ENCODE data around the gene TCEAL6.
"Not testable (repeated sequence)": the region's sequence is repeated elsewhere in the genome, so short reads cannot be mapped to it uniquely, and the experiment has no call there.

Gene TCEAL6

DNA sequence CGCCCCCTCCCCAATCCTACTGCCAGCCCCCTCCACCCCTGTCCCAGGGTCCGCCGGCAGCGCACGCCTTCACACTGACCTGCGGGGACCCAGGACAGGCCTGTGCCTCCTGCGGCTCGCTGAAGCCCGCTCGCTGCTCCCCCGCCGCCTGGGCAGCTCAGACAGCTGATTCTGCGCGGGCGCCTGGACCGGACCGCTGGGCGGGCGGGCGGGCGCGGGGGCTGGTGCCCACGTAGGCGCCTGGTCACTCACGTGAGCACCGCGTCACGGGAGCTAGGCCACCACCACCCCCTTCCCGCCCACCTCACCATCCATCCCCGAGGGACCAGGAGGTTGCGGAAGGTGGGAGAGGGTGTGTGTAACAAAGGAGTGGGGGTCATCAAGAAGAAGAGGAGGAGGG lies at the start of gene TCEAL6:
Gene TCEAL6, minus strand, starts transcription at position 208 of the 400 bp plus-strand sequence.
- not testable (repeated sequence) for DNase-seq (ENCODE audit: low read depth)

DNA sequence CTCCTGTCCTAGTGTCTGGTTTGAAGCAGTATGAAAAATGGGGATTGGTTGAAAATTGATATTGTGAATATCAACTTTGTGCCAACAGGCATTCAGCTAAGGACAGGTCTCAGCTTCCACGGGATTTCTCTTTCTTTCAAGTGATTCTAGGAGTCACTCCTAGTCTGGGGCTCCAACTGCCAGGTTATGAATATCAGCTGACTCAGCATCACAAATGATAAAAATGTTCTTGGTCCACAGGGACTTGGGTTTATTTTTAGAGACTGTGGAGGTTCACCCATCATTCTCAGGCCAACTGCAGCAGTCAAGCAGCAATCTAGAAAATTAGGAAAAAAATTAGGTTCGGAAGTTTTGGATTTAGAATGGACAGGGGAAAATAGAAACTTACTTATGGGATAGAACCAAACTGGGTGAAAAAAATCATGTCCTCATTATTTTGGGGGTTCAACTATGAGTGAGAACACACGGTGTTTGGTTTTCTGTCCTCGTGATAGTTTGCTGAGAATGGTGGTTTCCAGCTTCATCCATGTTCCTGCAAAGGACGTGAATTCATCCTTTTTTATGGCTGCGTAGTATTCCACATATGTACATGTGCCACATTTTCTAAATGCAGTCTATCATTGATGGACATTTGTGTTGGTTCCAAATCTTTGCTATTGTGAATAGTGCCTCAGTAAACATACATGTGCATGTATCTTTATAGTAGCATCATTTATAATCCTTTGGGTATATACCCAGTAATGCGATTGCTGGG lies 43.9 kb upstream of the TCEAL6 start:
- DNase-seq (ENCODE audit: low read depth) = no peak

DNA sequence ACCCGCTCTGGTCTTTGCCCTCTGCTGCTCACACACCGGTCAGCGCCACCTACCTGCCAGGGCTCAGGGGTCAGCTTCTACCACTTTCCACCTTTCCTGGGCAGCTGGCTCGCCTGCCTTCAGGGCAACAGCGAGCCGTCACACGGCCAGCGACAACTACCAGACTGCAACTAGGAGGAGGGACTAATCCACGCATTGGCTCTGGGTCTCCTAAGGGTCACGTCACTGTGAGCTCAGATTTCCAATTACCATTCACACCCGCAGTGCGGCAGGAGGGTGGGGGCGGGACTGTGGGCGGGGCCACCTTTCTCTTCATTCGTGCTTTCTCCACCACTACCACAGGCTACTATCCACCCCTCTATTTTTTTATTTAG lies 13.5 kb upstream of the TCEAL6 start, which contains the start of gene BEX5:
Gene BEX5, minus strand, starts transcription at position 172 of the 374 bp plus-strand sequence. CDS start 1,712 bp downstream, outside the sequence.
- DNase-seq (ENCODE audit: low read depth) = peak; percentile 9

DNA sequence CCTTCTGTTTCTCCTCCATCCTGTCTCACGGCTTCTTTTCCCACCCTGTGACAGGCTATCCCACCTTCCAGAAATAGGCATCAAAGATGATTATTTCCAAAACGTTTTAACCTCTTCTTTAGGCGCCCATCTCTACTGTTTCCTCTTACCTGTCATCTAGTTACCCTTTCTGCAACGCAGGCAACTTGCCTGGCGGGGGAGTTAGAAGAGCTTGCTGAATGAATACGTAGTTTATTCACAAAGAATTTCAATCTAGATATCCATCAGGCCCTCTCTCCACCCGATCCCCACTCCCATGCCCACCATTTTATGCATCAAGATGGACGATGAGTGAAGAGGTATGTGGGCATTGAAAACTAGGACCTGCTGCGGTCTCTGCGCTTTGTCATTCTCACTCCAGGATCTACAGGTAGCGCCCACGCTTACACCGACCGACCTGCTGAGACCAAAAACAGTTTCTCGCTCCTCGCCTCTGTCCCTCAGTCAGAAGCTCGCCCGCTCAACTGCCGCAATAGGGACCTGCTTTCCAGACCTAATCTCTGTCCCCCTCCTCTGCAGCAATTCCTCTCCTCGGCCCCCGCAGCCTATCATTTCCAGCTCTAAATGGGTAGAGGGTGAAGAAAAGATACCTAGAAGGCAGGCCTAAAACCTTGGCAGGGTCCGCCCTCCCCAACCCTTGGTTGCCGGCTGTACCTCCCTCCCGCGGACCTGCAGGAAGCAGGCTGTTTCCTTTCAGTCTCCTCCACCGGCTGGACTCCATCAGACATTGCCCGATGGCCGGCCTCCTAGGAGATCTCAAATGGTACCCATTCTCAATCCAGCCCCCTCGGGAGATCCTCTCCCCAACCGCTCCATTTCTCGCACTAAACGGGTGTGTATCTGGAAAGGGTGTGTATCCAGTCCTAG lies 12.9 kb upstream of the TCEAL6 start:
- no peak for DNase-seq (ENCODE audit: low read depth)

DNA sequence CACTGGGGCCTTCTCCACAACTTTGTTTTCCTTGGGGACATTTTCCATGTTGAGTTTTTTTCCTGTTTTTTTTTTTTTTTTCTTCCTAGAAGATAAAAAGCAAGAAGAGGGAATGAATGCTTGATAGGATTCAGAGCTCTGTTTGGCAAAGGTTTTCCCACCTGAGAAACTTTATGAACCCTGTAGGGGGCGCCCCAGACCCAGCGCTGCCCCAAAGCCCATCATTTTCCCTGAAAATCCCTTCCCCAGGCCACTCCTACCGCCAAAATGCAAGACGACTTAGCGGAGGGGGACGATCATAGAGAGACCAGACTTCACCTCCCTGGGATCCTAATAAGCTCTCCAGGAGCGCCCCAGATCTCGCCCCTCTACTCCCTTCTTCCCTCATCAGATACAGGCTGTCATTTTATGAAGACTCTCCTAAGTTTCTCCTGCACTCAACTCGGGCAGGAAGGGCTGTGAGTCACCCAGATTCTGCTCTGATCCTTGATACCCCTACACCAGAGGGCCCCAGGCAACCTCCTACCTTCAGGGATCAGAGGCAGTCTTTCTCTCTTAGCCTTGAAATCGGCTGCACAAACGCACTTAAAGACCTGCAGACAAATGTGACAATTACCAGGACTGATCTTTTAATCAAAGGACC lies 12.1 kb upstream of the TCEAL6 start:
- DNase-seq (ENCODE audit: low read depth) = no peak

DNA sequence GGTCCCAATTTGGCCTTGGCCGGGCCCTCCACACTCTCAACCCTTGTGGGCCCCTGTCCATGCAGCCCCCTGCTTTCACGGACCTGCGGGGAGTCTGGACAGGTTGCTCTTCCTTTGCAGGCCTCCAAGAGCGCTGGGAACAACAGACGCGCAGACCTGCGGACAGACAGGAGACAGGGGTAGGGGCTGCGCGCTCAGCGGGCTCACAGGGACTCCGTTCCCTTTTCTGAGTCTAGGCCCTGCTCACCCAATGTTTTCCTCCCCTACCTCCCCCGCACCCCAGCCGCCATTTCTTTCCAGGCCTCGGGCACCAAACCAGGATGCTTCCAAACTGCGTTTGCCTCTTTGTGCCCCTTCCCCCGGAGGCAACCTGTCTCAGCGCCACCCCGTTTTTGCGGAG lies 650 bp downstream of the TCEAL6 start:
- not testable (repeated sequence) for DNase-seq (ENCODE audit: low read depth)

DNA sequence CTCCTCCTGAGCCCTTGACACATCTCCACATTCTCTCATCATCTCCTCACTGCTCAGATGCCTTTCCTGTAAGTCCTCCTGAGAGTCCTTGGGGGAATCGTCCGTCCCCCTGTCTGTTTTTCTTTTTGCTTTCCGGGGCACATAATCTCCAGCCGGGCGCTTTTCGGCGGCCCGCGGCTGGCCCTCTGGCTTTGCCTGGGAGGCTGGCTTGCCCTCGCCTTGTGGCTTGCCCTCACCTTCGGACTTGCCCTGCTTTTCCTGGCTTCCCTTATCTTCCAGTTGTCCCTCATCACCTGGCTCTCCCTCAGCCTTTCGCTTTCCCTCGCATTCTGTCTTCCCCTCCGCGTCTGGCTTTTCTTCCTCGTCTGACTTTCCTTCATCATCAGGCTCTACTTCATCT lies 1.4 kb downstream of the TCEAL6 start:
- not testable (repeated sequence) for DNase-seq (ENCODE audit: low read depth)

DNA sequence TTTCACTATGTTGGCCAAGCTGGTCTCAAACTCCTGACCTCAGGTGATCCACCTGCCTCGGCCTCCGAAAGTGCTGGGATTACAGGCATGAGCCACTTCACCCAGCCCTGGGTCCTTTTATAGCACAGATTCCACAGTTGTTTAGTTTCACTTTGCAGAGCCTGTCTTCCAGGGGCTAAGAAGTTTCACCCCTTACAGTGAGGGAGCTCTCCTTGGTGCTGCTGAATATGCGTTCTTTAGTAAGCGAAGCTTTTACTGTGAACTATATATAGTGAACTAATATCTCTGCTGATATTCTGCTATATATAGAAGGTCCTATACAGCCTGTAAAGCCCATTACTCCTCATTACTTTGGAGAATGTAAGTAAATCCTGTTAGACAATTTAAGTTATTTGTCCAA lies 4.2 kb downstream of the TCEAL6 start:
- DNase-seq (ENCODE audit: low read depth) = no peak

DNA sequence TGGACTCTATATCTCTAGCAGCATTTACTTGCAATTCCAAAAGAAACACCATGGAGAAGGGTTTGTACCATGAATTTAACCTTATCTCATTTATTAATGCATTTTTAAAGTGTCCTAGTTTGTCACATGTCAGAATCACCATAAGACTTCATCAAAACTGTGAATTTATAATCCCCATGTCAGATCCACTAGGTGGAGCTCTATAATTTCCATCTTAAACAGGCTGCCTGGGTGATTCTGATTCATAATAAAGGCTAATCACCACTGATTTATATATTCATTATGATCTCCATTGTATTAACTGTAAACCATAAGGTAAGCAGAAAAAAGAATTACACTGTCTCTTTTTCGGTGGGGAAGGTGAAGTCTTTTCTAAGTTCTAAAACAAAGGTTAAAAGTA lies 12.8 kb downstream of the TCEAL6 start:
- DNase-seq (ENCODE audit: low read depth) = no peak

DNA sequence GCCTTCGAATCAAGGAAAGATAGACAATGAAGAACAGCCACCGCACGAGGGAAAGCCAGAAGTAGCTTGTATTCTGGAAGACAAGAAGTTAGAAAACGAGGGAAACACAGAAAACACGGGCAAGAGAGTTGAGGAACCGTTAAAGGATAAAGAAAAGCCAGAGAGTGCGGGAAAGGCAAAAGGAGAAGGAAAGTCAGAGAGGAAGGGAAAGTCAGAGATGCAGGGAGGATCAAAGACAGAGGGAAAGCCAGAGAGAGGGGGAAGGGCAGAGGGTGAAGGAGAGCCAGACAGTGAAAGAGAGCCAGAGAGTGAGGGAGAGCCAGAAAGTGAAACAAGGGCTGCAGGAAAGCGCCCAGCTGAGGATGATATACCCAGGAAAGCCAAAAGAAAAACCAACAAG lies 15.4 kb downstream of the TCEAL6 start:
- DNase-seq (ENCODE audit: low read depth) = no peak

DNA sequence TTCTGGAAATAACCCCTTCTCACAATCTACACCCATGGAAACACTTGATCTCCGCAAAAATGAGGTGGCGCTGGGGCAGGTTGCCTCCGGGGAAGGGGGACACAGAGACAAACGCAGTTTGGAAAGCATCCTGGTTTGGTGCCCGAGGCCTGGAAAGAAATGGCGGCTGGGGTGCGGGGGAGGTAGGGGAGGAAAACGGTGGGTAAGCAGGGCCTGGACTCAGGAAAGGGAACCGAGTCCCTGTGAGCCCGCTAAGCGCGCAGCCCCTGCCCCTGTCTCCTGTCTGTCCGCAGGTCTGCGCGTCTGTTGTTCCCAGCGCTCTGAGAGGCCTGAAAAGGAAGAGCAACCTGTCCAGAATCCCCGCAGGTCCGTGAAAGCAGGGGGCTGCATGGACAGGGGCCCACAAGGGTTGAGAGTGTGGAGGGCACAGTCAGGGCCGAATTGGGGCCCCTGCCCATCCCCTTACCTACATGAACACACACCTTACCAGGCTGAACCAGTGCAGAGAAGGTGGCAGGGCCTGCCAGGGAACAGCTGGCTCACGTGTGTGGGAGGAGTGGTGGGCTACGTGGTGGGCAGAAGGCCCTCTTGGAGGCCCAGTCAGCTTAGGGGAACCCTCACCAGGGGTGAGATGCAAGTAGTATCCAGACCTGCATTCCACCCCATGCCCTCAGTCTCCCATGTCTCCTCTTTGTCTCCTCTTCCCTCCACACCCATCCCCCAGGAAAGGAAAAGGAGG lies 16.0 kb downstream of the TCEAL6 start:
- not testable (repeated sequence) for DNase-seq (ENCODE audit: low read depth)

DNA sequence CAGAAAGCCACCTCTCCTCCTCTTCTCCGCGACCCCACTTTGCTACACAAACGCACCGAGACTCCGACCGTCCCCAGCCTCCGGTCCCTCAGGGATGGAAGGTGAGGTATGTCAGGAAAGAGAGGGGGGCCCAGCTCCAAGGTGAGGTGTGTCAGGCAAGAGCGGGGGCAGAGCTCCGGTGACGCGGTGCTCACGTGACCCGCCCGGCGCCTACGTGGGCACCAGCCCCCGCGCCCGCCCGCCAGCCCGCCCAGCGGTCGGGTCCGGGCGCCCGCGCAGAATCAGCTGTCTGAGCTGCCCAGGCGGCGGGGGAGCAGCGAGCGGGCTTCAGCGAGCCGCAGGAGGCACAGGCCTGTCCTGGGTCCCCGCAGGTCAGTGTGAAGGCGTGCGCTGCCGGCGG lies 16.8 kb downstream of the TCEAL6 start, which contains the start of gene TCEAL2:
Gene TCEAL2, plus strand, starts transcription at position 244 of the 400 bp plus-strand sequence. CDS start 1,152 bp downstream, outside the sequence.
- not testable (repeated sequence) for DNase-seq (ENCODE audit: low read depth)

DNA sequence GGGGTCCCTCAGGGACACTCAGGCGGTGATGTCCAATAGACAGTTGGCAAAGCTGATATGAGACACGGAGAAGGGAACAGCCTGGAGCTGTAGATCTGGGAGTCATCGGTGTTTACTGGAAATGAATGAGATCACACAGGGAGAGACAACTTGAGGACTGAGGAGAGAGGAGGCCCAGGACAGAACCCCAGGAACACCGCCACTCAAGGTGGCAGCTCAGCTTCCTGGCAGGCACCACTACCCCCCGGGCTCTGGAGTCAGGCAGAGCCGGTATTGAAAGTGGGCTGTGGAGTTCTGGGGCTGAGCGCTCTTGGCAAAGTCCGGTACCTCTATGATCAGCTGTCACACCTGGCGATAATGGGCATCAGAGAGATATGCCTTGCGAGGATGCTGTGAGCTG lies 17.3 kb downstream of the TCEAL6 start:
- DNase-seq (ENCODE audit: low read depth) = not testable (repeated sequence)

DNA sequence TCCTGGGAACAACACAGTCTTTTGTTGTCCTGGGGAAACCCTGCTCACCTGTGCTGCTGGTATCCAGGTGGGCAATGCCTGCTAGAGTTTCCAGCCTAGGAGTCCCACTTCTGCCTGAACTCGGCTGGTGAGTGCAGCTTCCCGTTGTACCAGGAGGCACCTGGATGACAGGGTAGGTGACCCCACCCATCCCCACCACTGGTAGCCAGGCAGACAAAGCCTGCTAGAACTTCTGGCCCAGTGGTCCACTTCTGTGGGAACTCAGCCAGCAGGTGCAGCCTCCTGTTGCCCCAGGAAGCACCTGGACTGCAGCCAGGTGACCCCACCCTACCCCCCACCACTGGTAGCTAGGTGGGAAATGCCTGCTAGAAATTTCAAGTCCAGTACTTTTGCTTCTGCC lies 26.5 kb downstream of the TCEAL6 start:
- no peak for DNase-seq (ENCODE audit: low read depth)

DNA sequence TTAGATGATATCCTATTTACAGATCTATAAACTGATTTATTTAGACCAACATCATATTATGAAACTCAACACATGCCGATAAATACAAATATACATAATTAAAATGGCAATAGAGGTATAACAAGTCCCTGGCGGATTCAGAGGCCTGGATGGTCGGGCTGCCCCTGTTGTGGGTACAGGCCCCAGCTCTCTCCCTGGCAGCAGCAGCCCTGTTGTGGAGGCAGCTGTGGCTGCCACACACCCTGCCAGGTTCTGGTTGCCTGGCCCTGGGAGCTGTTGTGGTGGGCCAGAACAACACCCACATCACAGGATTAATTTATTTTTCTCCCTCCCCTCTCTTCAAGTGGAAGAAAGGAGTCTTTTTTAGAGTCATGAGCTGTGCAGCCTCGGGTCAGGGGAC lies 28.9 kb downstream of the TCEAL6 start:
- DNase-seq (ENCODE audit: low read depth) = no peak

Measured in GM04504 (cell line).